WTC11 (cell line): ENCODE data around the gene DOK3. TPM values are rescaled to one million over a fixed set of nuclear protein-coding genes. Genes with fewer than 3 reads are reported as not detected.

ENCODE experiments used
- ATAC-seq: fragments of 200-7000 bp; cut with Tn5 transposase; 2 replicates; pipeline ENCODE4 v1.10.0; 2021; ENCODE audit warnings: mild to moderate bottlenecking, moderate library complexity
- CTCF ChIA-PET: fragments of 300-600 bp; sonication (Branson Sonifier 250); formaldehyde crosslinking; loops from one replicate; lab custom pipeline; 2021; ENCODE audit warnings: antibody characterized with exemption; lab: Charles Lee
- POLR2A ChIA-PET: fragments of 350-600 bp; sonication (Branson Sonifier 250); formaldehyde crosslinking; loops from one replicate; lab custom pipeline; 2021; ENCODE audit warnings: antibody characterized with exemption; lab: Charles Lee
- DNase-seq: peaks from one replicate; pipeline ENCODE4 v3.0.0; 2021; ENCODE audit warnings: low spot score
- H3K27ac Mint-ChIP-seq: 2 replicates; pipeline ENCODE4 v1.8.0; 2021; ENCODE audit warnings: mixed read lengths
- H3K27me3 Mint-ChIP-seq: 2 replicates; pipeline ENCODE4 v1.8.0; 2021; ENCODE audit warnings: low read depth, mild to moderate bottlenecking, moderate library complexity, mixed read lengths
- H3K36me3 Mint-ChIP-seq: 2 replicates; pipeline ENCODE4 v1.8.0; 2021; ENCODE audit warnings: mixed read lengths
- H3K4me1 Mint-ChIP-seq: 2 replicates; pipeline ENCODE4 v1.8.0; 2022; ENCODE audit warnings: mixed read lengths
- H3K4me3 Mint-ChIP-seq: 2 replicates; pipeline ENCODE4 v1.8.0; 2021; ENCODE audit warnings: mild to moderate bottlenecking, moderate library complexity, mixed read lengths
- H3K9me3 Mint-ChIP-seq: 2 replicates; pipeline ENCODE4 v1.8.0; 2021; ENCODE audit warnings: mixed read lengths
- ATF1 ChIP-seq: sonication (generic); formaldehyde crosslinking; IDR thresholded peaks from 2 replicates; pipeline ENCODE4 v1.8.1; 2023; ENCODE audit warnings: mild to moderate bottlenecking, moderate library complexity, missing genetic modification reagents
- ATF2 ChIP-seq: sonication (generic); formaldehyde crosslinking; IDR thresholded peaks from 2 replicates; pipeline ENCODE4 v1.8.1; 2022; ENCODE audit warnings: low read depth, missing genetic modification reagents, borderline replicate concordance
- ATF3 ChIP-seq: sonication (generic); formaldehyde crosslinking; conservative IDR thresholded peaks from 2 replicates; pipeline ENCODE4 v1.8.1; 2022; ENCODE audit warnings: mild to moderate bottlenecking, missing genetic modification reagents
- CBFB ChIP-seq: sonication (generic); formaldehyde crosslinking; IDR thresholded peaks from 2 replicates; pipeline ENCODE4 v1.8.1; 2022; ENCODE audit warnings: mild to moderate bottlenecking, low read depth, missing genetic modification reagents
- CREB1 ChIP-seq: sonication (generic); formaldehyde crosslinking; IDR thresholded peaks from 2 replicates; pipeline ENCODE4 v1.8.0; 2023; ENCODE audit warnings: mild to moderate bottlenecking, missing genetic modification reagents
- FOXP4 ChIP-seq: sonication (generic); formaldehyde crosslinking; IDR thresholded peaks from 2 replicates; pipeline ENCODE4 v1.8.0; 2022; ENCODE audit warnings: mild to moderate bottlenecking, missing genetic modification reagents
- JAZF1 ChIP-seq: fragments of 250-450 bp; sonication (Bioruptor Pico); IDR thresholded peaks from 2 replicates; pipeline ENCODE4 v1.9.0; 2021; ENCODE audit warnings: moderate library complexity, mild to moderate bottlenecking, inconsistent platforms
- MXD4 ChIP-seq: fragments of 250-450 bp; sonication (Bioruptor Pico); IDR thresholded peaks from 2 replicates; pipeline ENCODE4 v1.8.0; 2021; ENCODE audit warnings: mild to moderate bottlenecking, moderate library complexity, borderline replicate concordance
- MYBL2 ChIP-seq: sonication (generic); formaldehyde crosslinking; IDR thresholded peaks from 2 replicates; pipeline ENCODE4 v1.8.1; 2023; ENCODE audit warnings: mild to moderate bottlenecking, moderate library complexity, missing genetic modification reagents
- USF1 ChIP-seq: sonication (generic); formaldehyde crosslinking; IDR thresholded peaks from 2 replicates; pipeline ENCODE4 v1.8.0; 2022; ENCODE audit warnings: mild to moderate bottlenecking, missing genetic modification reagents
- ZNF416 ChIP-seq: fragments of 250-450 bp; sonication (Bioruptor Pico); IDR thresholded peaks from 2 replicates; pipeline ENCODE4 v1.9.0; 2021; ENCODE audit warnings: mild to moderate bottlenecking, inconsistent platforms
- ZNF425 ChIP-seq: fragments of 250-450 bp; sonication (Bioruptor Pico); conservative IDR thresholded peaks from 2 replicates; pipeline ENCODE4 v1.9.0; 2021; ENCODE audit warnings: mild to moderate bottlenecking
- ZSCAN18 ChIP-seq: fragments of 250-450 bp; sonication (Bioruptor Pico); IDR thresholded peaks from 2 replicates; pipeline ENCODE4 v2.1.2; 2022; ENCODE audit warnings: mild to moderate bottlenecking, moderate library complexity
- total RNA-seq: library from RNA; stranded (reverse); gene quantifications from 3 replicates; pipeline ENCODE4 v1.2.3, GENCODE V29; 2021
- TF ChIP-seq, protein P1 (sequence below): fragments of 250-450 bp; sonication (Bioruptor Pico); IDR thresholded peaks from 2 replicates; pipeline ENCODE4 v1.8.0; 2021; ENCODE audit warnings: mild to moderate bottlenecking
- TF ChIP-seq, protein P2 (sequence below): sonication (generic); formaldehyde crosslinking; IDR thresholded peaks from 2 replicates; pipeline ENCODE4 v1.8.0; 2023; ENCODE audit warnings: missing genetic modification reagents, mild to moderate bottlenecking, borderline replicate concordance
- TF ChIP-seq, protein P3 (sequence below): sonication (generic); formaldehyde crosslinking; IDR thresholded peaks from 2 replicates; pipeline ENCODE4 v1.8.0; 2022; ENCODE audit warnings: mild to moderate bottlenecking, missing genetic modification reagents
- TF ChIP-seq, protein P4 (sequence below): sonication (generic); formaldehyde crosslinking; IDR thresholded peaks from 2 replicates; pipeline ENCODE4 v1.8.1; 2023; ENCODE audit warnings: mild to moderate bottlenecking, missing genetic modification reagents, borderline replicate concordance

The DOK3 gene
- total RNA-seq, 1 experiment from 2014 or later: 9.9 TPM

GRCh38 chr5:177526791-177527190 is 17.2 kb upstream of the DOK3 start:
- H3K4me3 Mint-ChIP-seq: no peak overlapping the region

More at GRCh38 chr5:177526791-177527190, 17.2 kb upstream of the DOK3 start:
- Mint-ChIP-seq H3K36me3 (peaks cover 23% of the 10 kb centered on the region), H3K4me1 (no peaks in the 10 kb centered on the region), H3K27ac (no peak overlapping the region), H3K27me3 (no peaks in the 10 kb centered on the region), H3K9me3 (no peaks in the 10 kb centered on the region)
- CTCF ChIA-PET: no interaction called here
- ATAC-seq (no peak), DNase-seq (no peak)
- POLR2A ChIA-PET: no interaction called here
- TF ChIP-seq ZNF425 (CRISPR knock-in tag): no peak
- no peak for TF ChIP-seq JAZF1 (CRISPR knock-in tag)
- no peak for TF ChIP-seq USF1
- TF ChIP-seq CREB1 (CRISPR knock-in tag): no peak
- TF ChIP-seq ATF3 (CRISPR knock-in tag): no peak
- TF ChIP-seq ATF2 (CRISPR knock-in tag): no peak
- TF ChIP-seq ZSCAN18: no peak
- TF ChIP-seq, protein P1, sequence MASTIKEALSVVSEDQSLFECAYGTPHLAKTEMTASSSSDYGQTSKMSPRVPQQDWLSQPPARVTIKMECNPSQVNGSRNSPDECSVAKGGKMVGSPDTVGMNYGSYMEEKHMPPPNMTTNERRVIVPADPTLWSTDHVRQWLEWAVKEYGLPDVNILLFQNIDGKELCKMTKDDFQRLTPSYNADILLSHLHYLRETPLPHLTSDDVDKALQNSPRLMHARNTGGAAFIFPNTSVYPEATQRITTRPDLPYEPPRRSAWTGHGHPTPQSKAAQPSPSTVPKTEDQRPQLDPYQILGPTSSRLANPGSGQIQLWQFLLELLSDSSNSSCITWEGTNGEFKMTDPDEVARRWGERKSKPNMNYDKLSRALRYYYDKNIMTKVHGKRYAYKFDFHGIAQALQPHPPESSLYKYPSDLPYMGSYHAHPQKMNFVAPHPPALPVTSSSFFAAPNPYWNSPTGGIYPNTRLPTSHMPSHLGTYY (CRISPR knock-in tag): no peak
- no peak for TF ChIP-seq ZNF416 (CRISPR knock-in tag)
- TF ChIP-seq MYBL2 (CRISPR knock-in tag): no peak
- TF ChIP-seq, protein P2, sequence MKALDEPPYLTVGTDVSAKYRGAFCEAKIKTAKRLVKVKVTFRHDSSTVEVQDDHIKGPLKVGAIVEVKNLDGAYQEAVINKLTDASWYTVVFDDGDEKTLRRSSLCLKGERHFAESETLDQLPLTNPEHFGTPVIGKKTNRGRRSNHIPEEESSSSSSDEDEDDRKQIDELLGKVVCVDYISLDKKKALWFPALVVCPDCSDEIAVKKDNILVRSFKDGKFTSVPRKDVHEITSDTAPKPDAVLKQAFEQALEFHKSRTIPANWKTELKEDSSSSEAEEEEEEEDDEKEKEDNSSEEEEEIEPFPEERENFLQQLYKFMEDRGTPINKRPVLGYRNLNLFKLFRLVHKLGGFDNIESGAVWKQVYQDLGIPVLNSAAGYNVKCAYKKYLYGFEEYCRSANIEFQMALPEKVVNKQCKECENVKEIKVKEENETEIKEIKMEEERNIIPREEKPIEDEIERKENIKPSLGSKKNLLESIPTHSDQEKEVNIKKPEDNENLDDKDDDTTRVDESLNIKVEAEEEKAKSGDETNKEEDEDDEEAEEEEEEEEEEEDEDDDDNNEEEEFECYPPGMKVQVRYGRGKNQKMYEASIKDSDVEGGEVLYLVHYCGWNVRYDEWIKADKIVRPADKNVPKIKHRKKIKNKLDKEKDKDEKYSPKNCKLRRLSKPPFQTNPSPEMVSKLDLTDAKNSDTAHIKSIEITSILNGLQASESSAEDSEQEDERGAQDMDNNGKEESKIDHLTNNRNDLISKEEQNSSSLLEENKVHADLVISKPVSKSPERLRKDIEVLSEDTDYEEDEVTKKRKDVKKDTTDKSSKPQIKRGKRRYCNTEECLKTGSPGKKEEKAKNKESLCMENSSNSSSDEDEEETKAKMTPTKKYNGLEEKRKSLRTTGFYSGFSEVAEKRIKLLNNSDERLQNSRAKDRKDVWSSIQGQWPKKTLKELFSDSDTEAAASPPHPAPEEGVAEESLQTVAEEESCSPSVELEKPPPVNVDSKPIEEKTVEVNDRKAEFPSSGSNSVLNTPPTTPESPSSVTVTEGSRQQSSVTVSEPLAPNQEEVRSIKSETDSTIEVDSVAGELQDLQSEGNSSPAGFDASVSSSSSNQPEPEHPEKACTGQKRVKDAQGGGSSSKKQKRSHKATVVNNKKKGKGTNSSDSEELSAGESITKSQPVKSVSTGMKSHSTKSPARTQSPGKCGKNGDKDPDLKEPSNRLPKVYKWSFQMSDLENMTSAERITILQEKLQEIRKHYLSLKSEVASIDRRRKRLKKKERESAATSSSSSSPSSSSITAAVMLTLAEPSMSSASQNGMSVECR (CRISPR knock-in tag): no peak
- TF ChIP-seq, protein P3, sequence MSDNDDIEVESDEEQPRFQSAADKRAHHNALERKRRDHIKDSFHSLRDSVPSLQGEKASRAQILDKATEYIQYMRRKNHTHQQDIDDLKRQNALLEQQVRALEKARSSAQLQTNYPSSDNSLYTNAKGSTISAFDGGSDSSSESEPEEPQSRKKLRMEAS (CRISPR knock-in tag): no peak
- no peak for TF ChIP-seq FOXP4
- no peak for TF ChIP-seq MXD4 (CRISPR knock-in tag)
- TF ChIP-seq, protein P4, sequence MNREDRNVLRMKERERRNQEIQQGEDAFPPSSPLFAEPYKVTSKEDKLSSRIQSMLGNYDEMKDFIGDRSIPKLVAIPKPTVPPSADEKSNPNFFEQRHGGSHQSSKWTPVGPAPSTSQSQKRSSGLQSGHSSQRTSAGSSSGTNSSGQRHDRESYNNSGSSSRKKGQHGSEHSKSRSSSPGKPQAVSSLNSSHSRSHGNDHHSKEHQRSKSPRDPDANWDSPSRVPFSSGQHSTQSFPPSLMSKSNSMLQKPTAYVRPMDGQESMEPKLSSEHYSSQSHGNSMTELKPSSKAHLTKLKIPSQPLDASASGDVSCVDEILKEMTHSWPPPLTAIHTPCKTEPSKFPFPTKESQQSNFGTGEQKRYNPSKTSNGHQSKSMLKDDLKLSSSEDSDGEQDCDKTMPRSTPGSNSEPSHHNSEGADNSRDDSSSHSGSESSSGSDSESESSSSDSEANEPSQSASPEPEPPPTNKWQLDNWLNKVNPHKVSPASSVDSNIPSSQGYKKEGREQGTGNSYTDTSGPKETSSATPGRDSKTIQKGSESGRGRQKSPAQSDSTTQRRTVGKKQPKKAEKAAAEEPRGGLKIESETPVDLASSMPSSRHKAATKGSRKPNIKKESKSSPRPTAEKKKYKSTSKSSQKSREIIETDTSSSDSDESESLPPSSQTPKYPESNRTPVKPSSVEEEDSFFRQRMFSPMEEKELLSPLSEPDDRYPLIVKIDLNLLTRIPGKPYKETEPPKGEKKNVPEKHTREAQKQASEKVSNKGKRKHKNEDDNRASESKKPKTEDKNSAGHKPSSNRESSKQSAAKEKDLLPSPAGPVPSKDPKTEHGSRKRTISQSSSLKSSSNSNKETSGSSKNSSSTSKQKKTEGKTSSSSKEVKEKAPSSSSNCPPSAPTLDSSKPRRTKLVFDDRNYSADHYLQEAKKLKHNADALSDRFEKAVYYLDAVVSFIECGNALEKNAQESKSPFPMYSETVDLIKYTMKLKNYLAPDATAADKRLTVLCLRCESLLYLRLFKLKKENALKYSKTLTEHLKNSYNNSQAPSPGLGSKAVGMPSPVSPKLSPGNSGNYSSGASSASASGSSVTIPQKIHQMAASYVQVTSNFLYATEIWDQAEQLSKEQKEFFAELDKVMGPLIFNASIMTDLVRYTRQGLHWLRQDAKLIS (CRISPR knock-in tag): no peak
- TF ChIP-seq CBFB (CRISPR knock-in tag): no peak
- no peak for TF ChIP-seq ATF1
